Coronary artery (tissue), 2 donors: Measurements from ENCODE around the gene BIVM.

Experiments used
- DNase-seq: peaks from one replicate; pipeline ENCODE4 v3.0.0-alpha.2; 2017; ENCODE audit warnings: low spot score
- H3K27ac ChIP-seq, 2 donors: fragments of 200-600 bp; sonication (generic); one replicate each; pipeline ENCODE4 v1.5.1; 2016 to 2019
- H3K4me3 ChIP-seq: fragments of 200-600 bp; sonication (generic); 2 replicates; pipeline ENCODE4 v1.5.1; 2016; ENCODE audit warnings: mild to moderate bottlenecking, moderate library complexity
- CTCF ChIP-seq: fragments of 200-600 bp; sonication (generic); IDR thresholded peaks from one replicate; pipeline ENCODE4 v1.5.1; 2019; ENCODE audit warnings: antibody characterized with exemption

The BIVM gene

GRCh38 chr13:102798581-102799425, at the start of gene BIVM, which contains the start of gene POGLUT2:
BIVM (plus strand) TSS chr13:102799119; CDS start chr13:102807268, 8,149 bp downstream.
POGLUT2 (minus strand) TSS chr13:102798976; CDS start chr13:102798670, 306 bp downstream.
- no peak for TF ChIP-seq CTCF
- peak; percentile 93 for DNase-seq

GRCh38 chr13:102751886-102752285, 47.0 kb upstream of the BIVM start:
- TF ChIP-seq CTCF: no peak
- H3K4me3 ChIP-seq: no peak overlapping the region
- no peak overlapping the region for H3K27ac ChIP-seq
- no peak for DNase-seq

More at GRCh38 chr13:102798581-102799425, at the start of gene BIVM, which contains the start of gene POGLUT2:
- Histone ChIP-seq H3K27ac (peak within 1 kb of the TSS; percentile 48 to 88), H3K4me3 (peak within 1 kb of the TSS; percentile 85)

GRCh38 chr13:102757006-102757405, 41.9 kb upstream of the BIVM start:
- DNase-seq: no peak
- H3K27ac ChIP-seq: no peak overlapping the region
- H3K4me3 ChIP-seq: no peak overlapping the region
- TF ChIP-seq CTCF: no peak

GRCh38 chr13:102758842-102759241, 40.1 kb upstream of the BIVM start:
- Histone ChIP-seq H3K27ac (no peak overlapping the region), H3K4me3 (no peak overlapping the region)
- DNase-seq: no peak
- TF ChIP-seq CTCF: no peak

GRCh38 chr13:102761071-102761470, 37.8 kb upstream of the BIVM start:
- Histone ChIP-seq H3K27ac (no peak overlapping the region), H3K4me3 (no peak overlapping the region)
- TF ChIP-seq CTCF: no peak
- DNase-seq: no peak

GRCh38 chr13:102763741-102764140, 35.2 kb upstream of the BIVM start:
- no peak for DNase-seq
- Histone ChIP-seq H3K4me3 (no peak overlapping the region), H3K27ac (no peak overlapping the region)
- no peak for TF ChIP-seq CTCF

GRCh38 chr13:102768909-102769308, 30.0 kb upstream of the BIVM start:
- no peak overlapping the region for H3K27ac ChIP-seq
- no peak overlapping the region for H3K4me3 ChIP-seq
- no peak for TF ChIP-seq CTCF
- no peak for DNase-seq
